Gastroesophageal sphincter (tissue), 4 donors: ENCODE data around the gene CLIP4. TPM values are rescaled to one million over a fixed set of nuclear protein-coding genes. Genes with fewer than 3 reads are reported as not detected.

Experiments
- ATAC-seq: fragments of 150-250 bp; one replicate; pipeline ENCODE4 v1.9.1; 2016; ENCODE audit warnings: mild to moderate bottlenecking, moderate library complexity
- H3K27ac ChIP-seq, 4 donors: fragments of 200-600 bp; sonication (generic) in 3 of 4; 1 replicate in 3 of 4; 2 replicates in 1 of 4; pipeline ENCODE4 v1.5.1; 2016 to 2019
- H3K27me3 ChIP-seq: fragments of 200-600 bp; sonication (generic); one replicate; pipeline ENCODE4 v1.5.1; 2019
- H3K36me3 ChIP-seq, 2 donors: fragments of 200-600 bp; sonication (generic); one replicate each; pipeline ENCODE4 v1.5.1; 2019; ENCODE audit warnings: control low read depth in 1 of 2
- H3K4me1 ChIP-seq, 3 donors: fragments of 200-600 bp; sonication (generic); 1 replicate in 2 of 3; 2 replicates in 1 of 3; pipeline ENCODE4 v1.5.1; 2016 to 2019; ENCODE audit warnings: control low read depth in 2 of 3
- H3K4me3 ChIP-seq, 2 donors: fragments of 200-600 bp; sonication (generic); one replicate each; pipeline ENCODE4 v1.5.1; 2019; ENCODE audit warnings: mild to moderate bottlenecking in 1 of 2, moderate library complexity in 1 of 2
- H3K9me3 ChIP-seq, 3 donors: fragments of 200-600 bp; sonication (generic); one replicate each; pipeline ENCODE4 v1.5.1; 2017 to 2019; ENCODE audit warnings: control low read depth in 2 of 3
- CTCF ChIP-seq, 4 experiments: fragments of 200-600 bp in 2 of 4; fragments of 450-650 bp in 2 of 4; sonication (generic) in 1 of 4; IDR thresholded peaks; one replicate each; pipeline ENCODE4 v1.5.1; 2017 to 2019; ENCODE audit warnings: antibody characterized with exemption in 4 of 4, mild to moderate bottlenecking in 2 of 4, moderate library complexity in 2 of 4
- EP300 ChIP-seq: sonication (generic); formaldehyde crosslinking; IDR thresholded peaks from one replicate; pipeline ENCODE4 v1.6.1; 2017; ENCODE audit warnings: antibody characterized with exemption, mild to moderate bottlenecking
- POLR2A ChIP-seq, 2 donors: fragments of 450-650 bp; IDR thresholded peaks; one replicate each; pipeline ENCODE4 v1.6.1; 2017; ENCODE audit warnings: antibody characterized with exemption in 2 of 2, mild to moderate bottlenecking in 2 of 2, moderate library complexity in 1 of 2
- POLR2AphosphoS5 ChIP-seq: sonication (generic); formaldehyde crosslinking; IDR thresholded peaks from one replicate; pipeline ENCODE4 v1.6.1; 2017; ENCODE audit warnings: antibody characterized with exemption
- WGBS, 2 donors: methylation state at CpG; one replicate each; pipeline ENCODE4 v1.1.5; 2018; ENCODE audit warnings: low coverage in 1 of 2; 5-methylcytosine and 5-hydroxymethylcytosine counted together
- total RNA-seq, 4 donors: library from RNA; depleted of rRNA; stranded (reverse); fragments of >200 nt; gene quantifications; one replicate each; pipeline ENCODE4 v1.1.0, GENCODE V29; 2016

CLIP4 gene
- total RNA-seq, 4 donors from 2014 or later: 64.7 to 96.0 (median 77.3) TPM

GRCh38 chr2:29108225-29108624, 7.0 kb upstream of the CLIP4 start:
- Histone ChIP-seq H3K9me3 (no peaks in the 10 kb centered on the region), H3K4me1 (no peaks in the 10 kb centered on the region), H3K27ac (no peak overlapping the region), H3K27me3 (no peaks in the 10 kb centered on the region), H3K4me3 (no peak overlapping the region), H3K36me3 (no peaks in the 10 kb centered on the region)
- 78 to 91% methylated on average over 7 to 8 of the region's 8 CpGs for WGBS, 2 donors
- TF ChIP-seq EP300: no peak
- ATAC-seq: no peak

- H3K9me3 ChIP-seq: no peaks in the 10 kb centered on the region
- WGBS, 2 donors: 79 to 80% methylated on average over 1 to 2 of the region's 2 CpGs
- no peaks in the 10 kb centered on the region for H3K36me3 ChIP-seq
- no peaks in the 10 kb centered on the region for H3K27me3 ChIP-seq
- H3K4me1 ChIP-seq: peaks cover 0 to 3% (median 3%) of the 10 kb centered on the region in 3 donors
- ATAC-seq: no peak
- no peak overlapping the region for H3K4me3 ChIP-seq
- no peak overlapping the region for H3K27ac ChIP-seq
- no peak for TF ChIP-seq CTCF (IDR thresholded peaks at IDR 0.05)
- no peak for TF ChIP-seq EP300
- no peak for TF ChIP-seq POLR2AphosphoS5
- no peak for TF ChIP-seq POLR2A (IDR thresholded peaks at IDR 0.05)
These were observed 6.0 kb upstream of the CLIP4 start for GRCh38 chr2:29109246-29109645.

- H3K27me3 ChIP-seq: no peaks in the 10 kb centered on the region
- ATAC-seq: no peak
- no peak overlapping the region for H3K4me3 ChIP-seq
- H3K9me3 ChIP-seq: no peaks in the 10 kb centered on the region
- WGBS, 2 donors: 71 to 75% methylated on average over 3 to 4 of the region's 4 CpGs
- TF ChIP-seq POLR2A (IDR thresholded peaks at IDR 0.05) (no peak), EP300 (no peak)
- H3K27ac ChIP-seq: no peak overlapping the region
- no peaks in the 10 kb centered on the region for H3K36me3 ChIP-seq
- peaks cover 0 to 12% (median 3%) of the 10 kb centered on the region in 3 donors for H3K4me1 ChIP-seq
These were observed 4.2 kb upstream of the CLIP4 start for GRCh38 chr2:29110916-29111535.

GRCh38 chr2:29112379-29112778, 2.8 kb upstream of the CLIP4 start:
- TF ChIP-seq CTCF (IDR thresholded peaks at IDR 0.05): no peak
- TF ChIP-seq EP300: no peak
- no peak for TF ChIP-seq POLR2AphosphoS5
- TF ChIP-seq POLR2A (IDR thresholded peaks at IDR 0.05): no peak
- no peak for ATAC-seq
- no peaks in the 10 kb centered on the region for H3K36me3 ChIP-seq
- no peaks in the 10 kb centered on the region for H3K27me3 ChIP-seq
- H3K9me3 ChIP-seq: no peaks in the 10 kb centered on the region
- H3K27ac ChIP-seq: no peak overlapping the region
- no peak overlapping the region for H3K4me3 ChIP-seq
- peaks cover 0 to 20% (median 3%) of the 10 kb centered on the region in 3 donors for H3K4me1 ChIP-seq

- no peak overlapping the region for H3K27ac ChIP-seq
- H3K27me3 ChIP-seq: no peaks in the 10 kb centered on the region
- no peaks in the 10 kb centered on the region for H3K36me3 ChIP-seq
- ATAC-seq: no peak
- peaks cover 0 to 28% (median 10%) of the 10 kb centered on the region in 3 donors for H3K4me1 ChIP-seq
- no peak overlapping the region for H3K4me3 ChIP-seq
- TF ChIP-seq POLR2A (IDR thresholded peaks at IDR 0.05) (no peak), EP300 (no peak)
- H3K9me3 ChIP-seq: no peaks in the 10 kb centered on the region
- 84 to 86% methylated on average over 3 to 5 of the region's 5 CpGs for WGBS, 2 donors
These were observed 2.1 kb upstream of the CLIP4 start for GRCh38 chr2:29113027-29113686.

GRCh38 chr2:29113891-29114321, 1.3 kb upstream of the CLIP4 start:
- H3K27me3 ChIP-seq: no peaks in the 10 kb centered on the region
- TF ChIP-seq EP300 (no peak), CTCF (IDR thresholded peaks at IDR 0.05) (no peak), POLR2A (IDR thresholded peaks at IDR 0.05) (no peak), POLR2AphosphoS5 (no peak)
- WGBS, 2 donors: 64 to 67% methylated on average over 4 of the region's 4 CpGs
- peaks cover 0 to 34% (median 11%) of the 10 kb centered on the region in 3 donors for H3K4me1 ChIP-seq
- no peaks in the 10 kb centered on the region for H3K36me3 ChIP-seq
- no peaks in the 10 kb centered on the region for H3K9me3 ChIP-seq
- peak; percentile 46 for ATAC-seq
- H3K27ac ChIP-seq: peak overlapping the region in 3 of 4 donors; percentile 91 to 96 (median 95)
- H3K4me3 ChIP-seq: no peak overlapping the region
